ENCODE measurements around the gene FUOM. TPM values are rescaled to one million over a fixed set of nuclear protein-coding genes. Genes with fewer than 3 reads are reported as not detected.

The FUOM gene
- total RNA-seq, 1 experiment from 2014 or later: 41.8 TPM

DNA sequence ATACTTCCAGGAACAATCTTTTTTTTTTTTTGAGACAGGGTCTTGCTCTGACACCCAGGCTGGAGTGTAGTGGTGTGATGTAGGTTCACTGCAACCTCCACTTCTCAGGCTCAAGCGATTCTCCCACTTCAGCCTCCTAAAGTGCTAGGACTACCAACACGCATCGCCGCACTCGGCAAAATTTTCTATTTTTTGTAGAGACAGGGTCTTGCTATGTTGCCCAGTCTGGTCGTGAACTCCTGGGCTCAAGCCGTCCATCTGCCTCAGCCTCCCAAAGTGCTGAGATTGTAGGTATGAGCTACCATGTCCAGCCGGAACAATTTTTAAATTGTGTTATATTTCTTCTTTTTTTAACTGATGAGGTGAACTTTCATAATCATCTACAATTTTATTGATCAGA, 47.0 kb downstream of the FUOM start:
- H3K4ac ChIP-seq (ENCODE audit: low read depth, low read length): no peak overlapping the region
- H3K27ac Mint-ChIP-seq: no peak overlapping the region
- H3K9me3 Mint-ChIP-seq: no peaks in the 10 kb centered on the region; a peak in 2 of 5 replicates
- no peak overlapping the region for H2AFZ ChIP-seq (ENCODE audit: low read length)
- H2BK20ac ChIP-seq (ENCODE audit: low read depth, low read length, poor library complexity, severe bottlenecking): no peak overlapping the region
- DNase-seq: no peak
- H3K4me1 ChIP-seq (ENCODE audit: insufficient read depth, low read length): no peaks in the 10 kb centered on the region
- H3K4me1 Mint-ChIP-seq: peaks cover 11 to 14% of the 10 kb centered on the region in 2 experiments
- H2BK5ac ChIP-seq (ENCODE audit: insufficient read length, low read length): no peak overlapping the region
- no peak overlapping the region for H3K9ac ChIP-seq (ENCODE audit: extremely low read depth, insufficient read length, low read length)
- no peak overlapping the region for H3K56ac ChIP-seq (ENCODE audit: insufficient read length, low read depth, low read length)
- no CpG with 5 or more reads among the region's 8 CpGs for WGBS (ENCODE audit: extremely low coverage, insufficient read length, low lambda C conversion rate)
- TF ChIP-seq, protein P1, sequence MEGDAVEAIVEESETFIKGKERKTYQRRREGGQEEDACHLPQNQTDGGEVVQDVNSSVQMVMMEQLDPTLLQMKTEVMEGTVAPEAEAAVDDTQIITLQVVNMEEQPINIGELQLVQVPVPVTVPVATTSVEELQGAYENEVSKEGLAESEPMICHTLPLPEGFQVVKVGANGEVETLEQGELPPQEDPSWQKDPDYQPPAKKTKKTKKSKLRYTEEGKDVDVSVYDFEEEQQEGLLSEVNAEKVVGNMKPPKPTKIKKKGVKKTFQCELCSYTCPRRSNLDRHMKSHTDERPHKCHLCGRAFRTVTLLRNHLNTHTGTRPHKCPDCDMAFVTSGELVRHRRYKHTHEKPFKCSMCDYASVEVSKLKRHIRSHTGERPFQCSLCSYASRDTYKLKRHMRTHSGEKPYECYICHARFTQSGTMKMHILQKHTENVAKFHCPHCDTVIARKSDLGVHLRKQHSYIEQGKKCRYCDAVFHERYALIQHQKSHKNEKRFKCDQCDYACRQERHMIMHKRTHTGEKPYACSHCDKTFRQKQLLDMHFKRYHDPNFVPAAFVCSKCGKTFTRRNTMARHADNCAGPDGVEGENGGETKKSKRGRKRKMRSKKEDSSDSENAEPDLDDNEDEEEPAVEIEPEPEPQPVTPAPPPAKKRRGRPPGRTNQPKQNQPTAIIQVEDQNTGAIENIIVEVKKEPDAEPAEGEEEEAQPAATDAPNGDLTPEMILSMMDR (conservative IDR thresholded peaks at IDR 0.05): no peak
- H4K91ac ChIP-seq (ENCODE audit: insufficient read length, low read depth, low read length): no peak overlapping the region
- H3K4me3 Mint-ChIP-seq: peak overlapping the region in 1 of 2 experiments; percentile 58; a peak in 1 of 5 replicates
- H3T11ph ChIP-seq (ENCODE audit: low read length): no peak overlapping the region
- H2BK15ac ChIP-seq (ENCODE audit: low read depth, low read length): no peak overlapping the region
- H2AK5ac ChIP-seq (ENCODE audit: insufficient read length, low read length): no peak overlapping the region
- no peak overlapping the region for H3K18ac ChIP-seq (ENCODE audit: insufficient read length, low read depth, low read length)
- no peaks in the 10 kb centered on the region for H3K9me3 ChIP-seq (ENCODE audit: control insufficient read depth, low read depth, low read length)
- no peak overlapping the region for H2BK120ac ChIP-seq (ENCODE audit: low read depth, low read length, poor library complexity, severe bottlenecking)
- no peaks in the 10 kb centered on the region for H3K27me3 ChIP-seq (ENCODE audit: insufficient read depth, low read length)
- H3K4me2 ChIP-seq (ENCODE audit: insufficient read depth, insufficient read length, low read length): no peak overlapping the region
- peaks cover 6% of the 10 kb centered on the region for H3K79me1 ChIP-seq (ENCODE audit: insufficient read depth, low read depth, low read length, poor library complexity, severe bottlenecking)
- no peak overlapping the region for H3K27ac ChIP-seq (ENCODE audit: insufficient read length, low read depth, low read length)
- H3K79me2 ChIP-seq (ENCODE audit: insufficient read depth, low read length): peaks cover 7% of the 10 kb centered on the region; the same call in 1 of the 2 replicates
- H3K23ac ChIP-seq (ENCODE audit: insufficient read length, low read depth, low read length): no peak overlapping the region
- peaks cover 4 to 34% (median 20%) of the 10 kb centered on the region in 3 experiments; a peak in 6 of 7 replicates for H3K36me3 Mint-ChIP-seq (ENCODE audit: insufficient read depth in 1 of 3, low read depth in 3 of 3)
- no peak overlapping the region for H2BK12ac ChIP-seq (ENCODE audit: insufficient read length, low read depth, low read length)
- no peak overlapping the region for H4K5ac ChIP-seq (ENCODE audit: insufficient read length, low read depth, low read length)
- no peak overlapping the region for H3K14ac ChIP-seq (ENCODE audit: insufficient read depth, low read length)
- H3K23me2 ChIP-seq (ENCODE audit: insufficient read length, low read depth, low read length, poor library complexity, severe bottlenecking): peaks cover 9% of the 10 kb centered on the region
- no peak overlapping the region for H4K8ac ChIP-seq (replicated peaks; ENCODE audit: insufficient read length, low read depth, low read length)
- no peaks in the 10 kb centered on the region; the same call in 1 of the 2 replicates for H3K27me3 Mint-ChIP-seq (ENCODE audit: low read depth)
- no peaks in the 10 kb centered on the region for H4K20me1 ChIP-seq (ENCODE audit: control insufficient read depth, insufficient read depth, insufficient read length)
